KMS-11 (cell line): ENCODE data around the gene WWC1.

ENCODE experiments used
- H2AFZ ChIP-seq: fragments of 200-600 bp; sonication (generic); 2 replicates; pipeline ENCODE4 v1.6.1; 2016; ENCODE audit warnings: antibody characterized with exemption, mixed run types, low read depth
- H3K27ac ChIP-seq: fragments of 200-600 bp; sonication (generic); 2 replicates; pipeline ENCODE4 v1.6.1; 2016; ENCODE audit warnings: mild to moderate bottlenecking, mixed run types
- H3K27me3 ChIP-seq: fragments of 200-600 bp; sonication (generic); 2 replicates; pipeline ENCODE4 v1.6.1; 2017; ENCODE audit warnings: mild to moderate bottlenecking, low read depth, mixed run types, moderate library complexity; ENCODE audit not compliant: insufficient read depth
- H3K36me3 ChIP-seq: fragments of 200-600 bp; sonication (generic); 2 replicates; pipeline ENCODE4 v1.6.1; 2017; ENCODE audit warnings: mild to moderate bottlenecking, mixed run types; ENCODE audit not compliant: insufficient read depth
- H3K4me1 ChIP-seq: fragments of 200-600 bp; sonication (generic); 2 replicates; pipeline ENCODE4 v1.6.1; 2016; ENCODE audit warnings: mild to moderate bottlenecking, low read depth, mixed run types; ENCODE audit not compliant: poor library complexity, severe bottlenecking
- H3K4me2 ChIP-seq: fragments of 200-600 bp; sonication (generic); 2 replicates; pipeline ENCODE4 v1.7.0; 2016; ENCODE audit warnings: mild to moderate bottlenecking, mixed run types
- H3K4me3 ChIP-seq: fragments of 200-600 bp; sonication (generic); IDR thresholded peaks from 2 replicates; pipeline ENCODE4 v1.6.1; 2017; ENCODE audit warnings: low read depth, low read length, mixed read lengths; ENCODE audit not compliant: insufficient read depth
- H3K79me2 ChIP-seq: fragments of 200-600 bp; sonication (generic); 2 replicates; pipeline ENCODE4 v1.6.1; 2016; ENCODE audit warnings: low read depth, mixed run types; ENCODE audit not compliant: insufficient read depth
- H3K9ac ChIP-seq: fragments of 200-600 bp; sonication (generic); 2 replicates; pipeline ENCODE4 v1.6.1; 2016; ENCODE audit warnings: mild to moderate bottlenecking, mixed run types
- H4K20me1 ChIP-seq: fragments of 200-600 bp; sonication (generic); 2 replicates; pipeline ENCODE4 v1.6.1; 2016; ENCODE audit warnings: mild to moderate bottlenecking, mixed run types; ENCODE audit not compliant: insufficient read depth
- CTCF ChIP-seq: fragments of 200-600 bp; sonication (generic); conservative IDR thresholded peaks from 2 replicates; pipeline ENCODE4 v1.6.1; 2017; ENCODE audit warnings: low read depth, mild to moderate bottlenecking, antibody characterized with exemption, low read length, moderate library complexity, mixed read lengths

Gene WWC1

GRCh38 chr5:168299372-168299771 lies 7.9 kb downstream of the WWC1 start:
- no peak overlapping the region for H3K4me3 ChIP-seq
- H3K27ac ChIP-seq: no peak overlapping the region

GRCh38 chr5:168300326-168301182 lies 9.1 kb downstream of the WWC1 start:
- Histone ChIP-seq H3K4me3 (no peak overlapping the region), H2AFZ (no peak overlapping the region), H4K20me1 (no peaks in the 10 kb centered on the region), H3K79me2 (no peaks in the 10 kb centered on the region), H3K27ac (no peak overlapping the region), H3K4me2 (no peak overlapping the region), H3K27me3 (no peaks in the 10 kb centered on the region), H3K36me3 (no peaks in the 10 kb centered on the region), H3K9ac (no peak overlapping the region), H3K4me1 (no peaks in the 10 kb centered on the region)
- no peak for TF ChIP-seq CTCF

More at GRCh38 chr5:168299372-168299771, 7.9 kb downstream of the WWC1 start:
- H3K9ac ChIP-seq: no peak overlapping the region
- H2AFZ ChIP-seq: no peak overlapping the region
- no peak overlapping the region for H3K4me2 ChIP-seq
- no peaks in the 10 kb centered on the region for H4K20me1 ChIP-seq
- no peaks in the 10 kb centered on the region for H3K36me3 ChIP-seq
- H3K79me2 ChIP-seq: no peaks in the 10 kb centered on the region
- H3K27me3 ChIP-seq: no peaks in the 10 kb centered on the region
- no peaks in the 10 kb centered on the region for H3K4me1 ChIP-seq
- TF ChIP-seq CTCF: no peak

GRCh38 chr5:168301593-168302390 lies 10.3 kb downstream of the WWC1 start:
- Histone ChIP-seq H3K9ac (no peak overlapping the region), H3K4me1 (no peaks in the 10 kb centered on the region), H3K79me2 (no peaks in the 10 kb centered on the region), H3K36me3 (no peaks in the 10 kb centered on the region), H2AFZ (no peak overlapping the region), H3K27me3 (no peaks in the 10 kb centered on the region), H3K4me3 (no peak overlapping the region), H3K4me2 (no peak overlapping the region), H4K20me1 (no peaks in the 10 kb centered on the region), H3K27ac (no peak overlapping the region)
- TF ChIP-seq CTCF: no peak

- no peak overlapping the region for H3K27ac ChIP-seq
- peaks cover 2% of the 10 kb centered on the region for H3K4me1 ChIP-seq
- no peaks in the 10 kb centered on the region for H3K79me2 ChIP-seq
- H3K36me3 ChIP-seq: no peaks in the 10 kb centered on the region
- no peaks in the 10 kb centered on the region for H4K20me1 ChIP-seq
- no peak overlapping the region for H3K4me3 ChIP-seq
- no peaks in the 10 kb centered on the region for H3K27me3 ChIP-seq
- no peak overlapping the region for H2AFZ ChIP-seq
- no peak overlapping the region for H3K4me2 ChIP-seq
- no peak overlapping the region for H3K9ac ChIP-seq
- no peak for TF ChIP-seq CTCF
Measured at GRCh38 chr5:168302785-168303184, 11.3 kb downstream of the WWC1 start.
